CD4-positive, alpha-beta memory T cell (primary cell): ENCODE data around the gene PF4V1. TPM values are rescaled to one million over a fixed set of nuclear protein-coding genes. Genes with fewer than 3 reads are reported as not detected.

Experiments
- CTCF ChIA-PET: fragments of 350-600 bp; sonication (Branson Sonifier 250); formaldehyde crosslinking; loops from one replicate; lab custom pipeline; 2021; ENCODE audit warnings: inconsistent platforms; ENCODE audit not compliant: partially characterized antibody; lab: Charles Lee
- POLR2A ChIA-PET: fragments of 350-600 bp; sonication (Branson Sonifier 250); formaldehyde crosslinking; loops from one replicate; lab custom pipeline; 2021; ENCODE audit not compliant: partially characterized antibody; lab: Charles Lee
- DNase-seq, 5 donors: peaks; one replicate each; pipeline versions ENCODE4 v3.0.0 to v3.0.0-alpha.2; 2020 to 2022; ENCODE audit warnings: mixed read lengths in 1 of 5
- H3K27ac ChIP-seq: one replicate; pipeline ENCODE4 v1.7.0; 2013; ENCODE audit warnings: low read depth, low read length
- H3K27me3 ChIP-seq: 2 replicates; pipeline ENCODE4 v1.7.0; 2013; ENCODE audit warnings: mild to moderate bottlenecking, low read length, moderate library complexity; ENCODE audit not compliant: insufficient read depth
- H3K36me3 ChIP-seq: 2 replicates; pipeline ENCODE4 v1.7.0; 2013; ENCODE audit warnings: mild to moderate bottlenecking, low read length, moderate library complexity; ENCODE audit not compliant: insufficient read depth
- H3K4me1 ChIP-seq: 2 replicates; pipeline ENCODE4 v1.7.0; 2013; ENCODE audit warnings: mild to moderate bottlenecking, low read length, moderate library complexity; ENCODE audit not compliant: insufficient read depth
- H3K4me3 ChIP-seq, 2 donors: one replicate each; pipeline ENCODE4 v1.7.0; 2013; ENCODE audit warnings: low read length in 2 of 2, mild to moderate bottlenecking in 1 of 2
- H3K9me3 ChIP-seq, 2 donors: one replicate each; pipeline ENCODE4 v1.7.0; 2013; ENCODE audit warnings: low read length in 2 of 2, control low read depth in 1 of 2; ENCODE audit not compliant: control insufficient read depth in 1 of 2
- H3K27ac Mint-ChIP-seq, 7 donors: one replicate each; pipeline ENCODE4 v1.8.0; 2020 to 2021; ENCODE audit warnings: mixed read lengths in 7 of 7, mild to moderate bottlenecking in 6 of 7, inconsistent platforms in 3 of 7, moderate library complexity in 3 of 7
- H3K27me3 Mint-ChIP-seq, 2 donors: one replicate each; pipeline ENCODE4 v1.8.0; 2020 to 2021; ENCODE audit warnings: mixed read lengths in 2 of 2
- H3K36me3 Mint-ChIP-seq, 2 donors: one replicate each; pipeline ENCODE4 v1.8.0; 2020 to 2021; ENCODE audit warnings: mixed read lengths in 2 of 2, inconsistent platforms in 1 of 2, mild to moderate bottlenecking in 1 of 2
- H3K4me1 Mint-ChIP-seq, 4 donors: one replicate each; pipeline ENCODE4 v1.8.0; 2020 to 2021; ENCODE audit warnings: mixed read lengths in 4 of 4, mild to moderate bottlenecking in 1 of 4
- H3K4me3 Mint-ChIP-seq, 8 donors: one replicate each; pipeline ENCODE4 v1.8.0; 2020 to 2021; ENCODE audit warnings: mixed read lengths in 8 of 8, mild to moderate bottlenecking in 7 of 8, moderate library complexity in 6 of 8, inconsistent platforms in 3 of 8
- H3K9me3 Mint-ChIP-seq, 8 donors: one replicate each; pipeline ENCODE4 v1.8.0; 2020 to 2021; ENCODE audit warnings: mixed read lengths in 8 of 8, mild to moderate bottlenecking in 5 of 8, inconsistent platforms in 3 of 8, moderate library complexity in 1 of 8
- intact Hi-C: fragments of 100-400 bp; cut with micrococcal nuclease; formaldehyde crosslinking; loops from one replicate; pipeline ENCODE4 v1.15.1; 2023
- polyA plus RNA-seq, 2 donors: library from polyadenylated mRNA; unstranded; fragments of 300-500 nt; fragmentation: Illumina TruSeq; gene quantifications; one replicate each; pipeline ENCODE4 v1.2.3, GENCODE V29; 2021
- total RNA-seq, 2 experiments: library from RNA; stranded (reverse); gene quantifications; one replicate each; pipeline ENCODE4 v1.2.3, GENCODE V29; 2021

Gene PF4V1
- total and polyA plus RNA-seq, 4 experiments from 2014 or later, result not detected

GRCh38 chr4:73844806-73845205 lies 8.3 kb upstream of the PF4V1 start:
- no peaks in the 10 kb centered on the region for H3K36me3 Mint-ChIP-seq
- H3K9me3 Mint-ChIP-seq, result no peaks in the 10 kb centered on the region
- Histone ChIP-seq H3K4me3 (no peak overlapping the region), H3K36me3 (no peaks in the 10 kb centered on the region), H3K27ac (no peak overlapping the region), H3K4me1 (no peaks in the 10 kb centered on the region), H3K9me3 (no peaks in the 10 kb centered on the region), H3K27me3 (no peaks in the 10 kb centered on the region)
- H3K4me1 Mint-ChIP-seq, result no peaks in the 10 kb centered on the region
- H3K27ac Mint-ChIP-seq, result no peak overlapping the region
- POLR2A ChIA-PET, result no interaction called here
- CTCF ChIA-PET, result interaction anchor here (1.6 kb wide), 1 partner anchor 15 kb away, joined by 3 read pairs; no protein-coding TSS in a partner anchor
- H3K27me3 Mint-ChIP-seq, result no peaks in the 10 kb centered on the region
- DNase-seq, result no peak
- intact Hi-C loops, result no loop called here
- H3K4me3 Mint-ChIP-seq, result no peak overlapping the region

- Histone ChIP-seq H3K4me3 (no peak overlapping the region), H3K4me1 (no peaks in the 10 kb centered on the region), H3K27ac (no peak overlapping the region), H3K36me3 (no peaks in the 10 kb centered on the region), H3K9me3 (no peaks in the 10 kb centered on the region), H3K27me3 (no peaks in the 10 kb centered on the region)
- ChIA-PET CTCF (interaction anchor here (1.1 kb wide), 1 partner anchor 26 kb away, joined by 3 read pairs; no protein-coding TSS in a partner anchor), POLR2A (no interaction called here)
- DNase-seq, result no peak
- H3K4me1 Mint-ChIP-seq, result no peaks in the 10 kb centered on the region
- H3K4me3 Mint-ChIP-seq, result no peak overlapping the region
- intact Hi-C loops, result no loop called here
- H3K27ac Mint-ChIP-seq, result no peak overlapping the region
- no peaks in the 10 kb centered on the region for H3K27me3 Mint-ChIP-seq
- no peaks in the 10 kb centered on the region for H3K36me3 Mint-ChIP-seq
- no peaks in the 10 kb centered on the region for H3K9me3 Mint-ChIP-seq
Observed at GRCh38 chr4:73847526-73848182, 5.4 kb upstream of the PF4V1 start.

GRCh38 chr4:73848183-73848777 lies 4.8 kb upstream of the PF4V1 start:
- ChIA-PET CTCF (interaction anchor here (1.1 kb wide), 1 partner anchor 26 kb away, joined by 3 read pairs; no protein-coding TSS in a partner anchor), POLR2A (no interaction called here)
- Histone ChIP-seq H3K27me3 (no peaks in the 10 kb centered on the region), H3K4me3 (no peak overlapping the region), H3K9me3 (no peaks in the 10 kb centered on the region), H3K4me1 (no peaks in the 10 kb centered on the region), H3K27ac (no peak overlapping the region), H3K36me3 (no peaks in the 10 kb centered on the region)
- Mint-ChIP-seq H3K9me3 (no peaks in the 10 kb centered on the region), H3K36me3 (no peaks in the 10 kb centered on the region), H3K4me3 (no peak overlapping the region), H3K27ac (no peak overlapping the region), H3K4me1 (no peaks in the 10 kb centered on the region), H3K27me3 (no peaks in the 10 kb centered on the region)
- intact Hi-C loops, result no loop called here
- DNase-seq, result no peak

- H3K4me3 ChIP-seq, result no peak overlapping the region
- H3K27me3 ChIP-seq, result no peaks in the 10 kb centered on the region
- Mint-ChIP-seq H3K9me3 (peaks cover 0 to 3% (median 0%) of the 10 kb centered on the region in 8 donors), H3K27ac (no peak overlapping the region), H3K4me1 (no peaks in the 10 kb centered on the region), H3K4me3 (no peak overlapping the region), H3K36me3 (no peaks in the 10 kb centered on the region), H3K27me3 (peaks cover 0 to 3% of the 10 kb centered on the region in 2 donors)
- DNase-seq, result no peak
- ChIA-PET CTCF (interaction anchor here (1.1 kb wide), 1 partner anchor 10 kb away, joined by 3 read pairs; no protein-coding TSS in a partner anchor), POLR2A (no interaction called here)
- no peaks in the 10 kb centered on the region for H3K4me1 ChIP-seq
- no peaks in the 10 kb centered on the region for H3K36me3 ChIP-seq
- no peaks in the 10 kb centered on the region for H3K9me3 ChIP-seq
- no peak overlapping the region for H3K27ac ChIP-seq
- intact Hi-C loops, result no loop called here
Observed at GRCh38 chr4:73850261-73850970, 2.7 kb upstream of the PF4V1 start.

GRCh38 chr4:73851293-73851692 lies 1.8 kb upstream of the PF4V1 start:
- Mint-ChIP-seq H3K4me3 (no peak overlapping the region), H3K9me3 (peaks cover 0 to 3% (median 0%) of the 10 kb centered on the region in 8 donors), H3K27ac (no peak overlapping the region), H3K27me3 (peaks cover 0 to 3% of the 10 kb centered on the region in 2 donors), H3K36me3 (no peaks in the 10 kb centered on the region), H3K4me1 (no peaks in the 10 kb centered on the region)
- no peak for DNase-seq
- Histone ChIP-seq H3K9me3 (no peaks in the 10 kb centered on the region), H3K27me3 (no peaks in the 10 kb centered on the region), H3K4me3 (no peak overlapping the region), H3K36me3 (no peaks in the 10 kb centered on the region), H3K27ac (no peak overlapping the region), H3K4me1 (no peaks in the 10 kb centered on the region)
- POLR2A ChIA-PET, result no interaction called here
- CTCF ChIA-PET, result interaction anchor here (1.1 kb wide), 1 partner anchor 9 kb away, joined by 3 read pairs; no protein-coding TSS in a partner anchor
- intact Hi-C loops, result no loop called here

GRCh38 chr4:73852771-73853170 lies 325 bp upstream of the PF4V1 start:
- H3K27me3 ChIP-seq, result no peaks in the 10 kb centered on the region
- H3K36me3 ChIP-seq, result no peaks in the 10 kb centered on the region
- Mint-ChIP-seq H3K36me3 (no peaks in the 10 kb centered on the region), H3K4me3 (no peak overlapping the region), H3K27ac (no peak overlapping the region), H3K9me3 (peaks cover 0 to 3% (median 0%) of the 10 kb centered on the region in 8 donors), H3K4me1 (no peaks in the 10 kb centered on the region), H3K27me3 (peaks cover 0 to 3% of the 10 kb centered on the region in 2 donors)
- DNase-seq, result no peak
- H3K4me3 ChIP-seq, result no peak overlapping the region
- H3K9me3 ChIP-seq, result no peaks in the 10 kb centered on the region
- CTCF ChIA-PET, result no interaction called here
- no peak overlapping the region for H3K27ac ChIP-seq
- POLR2A ChIA-PET, result no interaction called here
- intact Hi-C loops, result no loop called here
- H3K4me1 ChIP-seq, result no peaks in the 10 kb centered on the region
